GM23338 (cell line): Measurements from ENCODE around the gene ERICH3. TPM values are rescaled to one million over a fixed set of nuclear protein-coding genes. Genes with fewer than 3 reads are reported as not detected.
A peak's percentile ranks its signal among the peaks of the same experiment; 100 is the strongest.
"Not testable (repeated sequence)": the region's sequence is repeated elsewhere in the genome, so short reads cannot be mapped to it uniquely, and the experiment has no call there.

Experiments
- ATAC-seq: fragments of 200-7000 bp; cut with Tn5 transposase; 3 replicates; pipeline ENCODE4 v1.9.1; 2020
- DNase-seq: peaks from one replicate; pipeline ENCODE4 v3.0.0-alpha.2; 2015; ENCODE audit warnings: low spot score
- H2AFZ ChIP-seq: fragments of 200-600 bp; sonication (generic); 2 replicates; pipeline ENCODE4 v1.8.0; 2016; ENCODE audit warnings: antibody characterized with exemption, mild to moderate bottlenecking, moderate library complexity
- H3F3A ChIP-seq: fragments of 200-600 bp; sonication (generic); replicated peaks from 2 replicates; pipeline ENCODE4 v1.8.0; 2017; ENCODE audit warnings: antibody characterized with exemption, mixed run types, low read depth
- H3K27ac ChIP-seq: fragments of 200-600 bp; sonication (generic); 2 replicates; pipeline ENCODE4 v1.6.1; 2016; ENCODE audit warnings: low read depth
- H3K27me3 ChIP-seq: fragments of 200-600 bp; sonication (generic); 2 replicates; pipeline ENCODE4 v1.8.0; 2016; ENCODE audit warnings: mild to moderate bottlenecking, mixed run types, moderate library complexity; ENCODE audit not compliant: insufficient read depth
- H3K36me3 ChIP-seq: fragments of 200-600 bp; sonication (generic); 2 replicates; pipeline ENCODE4 v1.8.0; 2016; ENCODE audit warnings: mild to moderate bottlenecking; ENCODE audit not compliant: insufficient read depth
- H3K4me1 ChIP-seq: fragments of 200-600 bp; sonication (generic); 2 replicates; pipeline ENCODE4 v1.8.0; 2016; ENCODE audit warnings: mild to moderate bottlenecking, moderate library complexity; ENCODE audit not compliant: insufficient read depth
- H3K4me2 ChIP-seq: fragments of 200-600 bp; sonication (generic); 2 replicates; pipeline ENCODE4 v1.7.1; 2017; ENCODE audit warnings: mixed run types
- H3K4me3 ChIP-seq: fragments of 200-600 bp; sonication (generic); 2 replicates; pipeline ENCODE4 v1.6.1; 2016; ENCODE audit warnings: mixed run types
- H3K79me2 ChIP-seq: fragments of 200-600 bp; sonication (generic); replicated peaks from 2 replicates; pipeline ENCODE4 v1.8.0; 2017; ENCODE audit warnings: mild to moderate bottlenecking; ENCODE audit not compliant: insufficient read depth
- H3K9me2 ChIP-seq: fragments of 200-600 bp; sonication (generic); 2 replicates; pipeline ENCODE4 v1.8.0; 2017; ENCODE audit not compliant: insufficient read depth
- H4K20me1 ChIP-seq: fragments of 200-600 bp; sonication (generic); replicated peaks from 2 replicates; pipeline ENCODE4 v1.8.0; 2017; ENCODE audit warnings: mild to moderate bottlenecking; ENCODE audit not compliant: insufficient read depth
- H3K27ac Mint-ChIP-seq: 2 replicates; pipeline ENCODE4 v1.8.0; 2020; ENCODE audit warnings: inconsistent platforms, mild to moderate bottlenecking, moderate library complexity, mixed read lengths
- H3K27me3 Mint-ChIP-seq: 3 replicates; pipeline ENCODE4 v1.8.0; 2022; ENCODE audit warnings: low read depth, mild to moderate bottlenecking, moderate library complexity, mixed read lengths, inconsistent platforms; ENCODE audit not compliant: insufficient read depth, poor library complexity
- H3K36me3 Mint-ChIP-seq: 3 replicates; pipeline ENCODE4 v1.8.0; 2021; ENCODE audit warnings: low read depth, mild to moderate bottlenecking, inconsistent platforms, moderate library complexity, mixed read lengths
- H3K4me1 Mint-ChIP-seq: 3 replicates; pipeline ENCODE4 v1.8.0; 2020; ENCODE audit warnings: mild to moderate bottlenecking, inconsistent platforms, mixed read lengths
- H3K4me3 Mint-ChIP-seq: 3 replicates; pipeline ENCODE4 v1.8.0; 2021; ENCODE audit warnings: moderate library complexity, mild to moderate bottlenecking, inconsistent platforms, mixed read lengths
- H3K9me3 Mint-ChIP-seq: 3 replicates; pipeline ENCODE4 v1.8.0; 2020; ENCODE audit warnings: moderate library complexity, mild to moderate bottlenecking, inconsistent platforms, mixed read lengths
- CREB1 ChIP-seq: fragments of 250-450 bp; sonication (Bioruptor Pico); IDR thresholded peaks from 2 replicates; pipeline ENCODE4 v1.5.0; 2020; ENCODE audit warnings: low read depth, mild to moderate bottlenecking, moderate library complexity
- NANOG ChIP-seq: IDR thresholded peaks from 2 replicates; pipeline ENCODE4 v1.6.1; 2016; ENCODE audit warnings: antibody characterized with exemption, borderline replicate concordance
- ZNF331 ChIP-seq: fragments of 250-450 bp; sonication (Bioruptor Pico); IDR thresholded peaks from 2 replicates; pipeline ENCODE4 v1.5.0; 2020; ENCODE audit warnings: low read depth, mild to moderate bottlenecking, moderate library complexity
- polyA plus RNA-seq: library from polyadenylated mRNA; unstranded; fragments of >200 nt; fragmentation: Nextera tagmentation; extraction: Ambion mirVana; gene quantifications from 2 replicates; pipeline ENCODE4 v1.2.1, GENCODE V29; 2016
- total RNA-seq: library from RNA; depleted of rRNA; stranded (reverse); fragments of >200 nt; shearing (Covaris generic); gene quantifications from 2 replicates; pipeline ENCODE4 v1.2.3, GENCODE V29; 2014
- TF ChIP-seq, protein P1 (sequence below): IDR thresholded peaks from 2 replicates; pipeline ENCODE4 v1.6.1; 2016; ENCODE audit warnings: antibody characterized with exemption
- TF ChIP-seq, protein P2 (sequence below): IDR thresholded peaks from one replicate; pipeline ENCODE4 v1.6.1; 2018; ENCODE audit warnings: antibody characterized with exemption; ENCODE audit not compliant: unreplicated experiment

The ERICH3 gene
- total and polyA plus RNA-seq, 2 experiments from 2014 or later: not detected

DNA sequence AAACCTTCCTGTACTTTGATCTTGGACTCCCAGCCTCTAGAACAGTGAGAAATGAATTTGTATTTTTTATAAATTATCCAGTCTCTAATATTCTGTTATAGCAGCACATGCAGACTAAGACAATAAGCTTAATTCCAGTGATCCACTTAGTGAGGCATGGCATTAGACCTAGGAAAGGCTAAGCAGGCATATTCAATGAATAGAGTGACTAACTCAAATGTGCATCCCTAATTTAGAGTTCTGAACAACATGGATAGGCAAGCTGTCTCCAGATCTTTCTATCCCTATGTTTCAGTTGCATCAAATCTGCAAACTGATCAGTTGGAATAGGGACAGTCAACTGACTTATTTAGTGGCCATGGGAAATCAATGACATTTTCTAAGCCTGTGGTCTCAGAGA, 4.3 kb upstream of the ERICH3 start (continued):
- TF ChIP-seq, protein P1, sequence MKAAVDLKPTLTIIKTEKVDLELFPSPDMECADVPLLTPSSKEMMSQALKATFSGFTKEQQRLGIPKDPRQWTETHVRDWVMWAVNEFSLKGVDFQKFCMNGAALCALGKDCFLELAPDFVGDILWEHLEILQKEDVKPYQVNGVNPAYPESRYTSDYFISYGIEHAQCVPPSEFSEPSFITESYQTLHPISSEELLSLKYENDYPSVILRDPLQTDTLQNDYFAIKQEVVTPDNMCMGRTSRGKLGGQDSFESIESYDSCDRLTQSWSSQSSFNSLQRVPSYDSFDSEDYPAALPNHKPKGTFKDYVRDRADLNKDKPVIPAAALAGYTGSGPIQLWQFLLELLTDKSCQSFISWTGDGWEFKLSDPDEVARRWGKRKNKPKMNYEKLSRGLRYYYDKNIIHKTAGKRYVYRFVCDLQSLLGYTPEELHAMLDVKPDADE: no peak
- no peak for TF ChIP-seq CREB1 (CRISPR knock-in tag)
- TF ChIP-seq, protein P2, sequence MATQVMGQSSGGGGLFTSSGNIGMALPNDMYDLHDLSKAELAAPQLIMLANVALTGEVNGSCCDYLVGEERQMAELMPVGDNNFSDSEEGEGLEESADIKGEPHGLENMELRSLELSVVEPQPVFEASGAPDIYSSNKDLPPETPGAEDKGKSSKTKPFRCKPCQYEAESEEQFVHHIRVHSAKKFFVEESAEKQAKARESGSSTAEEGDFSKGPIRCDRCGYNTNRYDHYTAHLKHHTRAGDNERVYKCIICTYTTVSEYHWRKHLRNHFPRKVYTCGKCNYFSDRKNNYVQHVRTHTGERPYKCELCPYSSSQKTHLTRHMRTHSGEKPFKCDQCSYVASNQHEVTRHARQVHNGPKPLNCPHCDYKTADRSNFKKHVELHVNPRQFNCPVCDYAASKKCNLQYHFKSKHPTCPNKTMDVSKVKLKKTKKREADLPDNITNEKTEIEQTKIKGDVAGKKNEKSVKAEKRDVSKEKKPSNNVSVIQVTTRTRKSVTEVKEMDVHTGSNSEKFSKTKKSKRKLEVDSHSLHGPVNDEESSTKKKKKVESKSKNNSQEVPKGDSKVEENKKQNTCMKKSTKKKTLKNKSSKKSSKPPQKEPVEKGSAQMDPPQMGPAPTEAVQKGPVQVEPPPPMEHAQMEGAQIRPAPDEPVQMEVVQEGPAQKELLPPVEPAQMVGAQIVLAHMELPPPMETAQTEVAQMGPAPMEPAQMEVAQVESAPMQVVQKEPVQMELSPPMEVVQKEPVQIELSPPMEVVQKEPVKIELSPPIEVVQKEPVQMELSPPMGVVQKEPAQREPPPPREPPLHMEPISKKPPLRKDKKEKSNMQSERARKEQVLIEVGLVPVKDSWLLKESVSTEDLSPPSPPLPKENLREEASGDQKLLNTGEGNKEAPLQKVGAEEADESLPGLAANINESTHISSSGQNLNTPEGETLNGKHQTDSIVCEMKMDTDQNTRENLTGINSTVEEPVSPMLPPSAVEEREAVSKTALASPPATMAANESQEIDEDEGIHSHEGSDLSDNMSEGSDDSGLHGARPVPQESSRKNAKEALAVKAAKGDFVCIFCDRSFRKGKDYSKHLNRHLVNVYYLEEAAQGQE: no peak
- TF ChIP-seq ZNF331 (CRISPR knock-in tag): no peak

DNA sequence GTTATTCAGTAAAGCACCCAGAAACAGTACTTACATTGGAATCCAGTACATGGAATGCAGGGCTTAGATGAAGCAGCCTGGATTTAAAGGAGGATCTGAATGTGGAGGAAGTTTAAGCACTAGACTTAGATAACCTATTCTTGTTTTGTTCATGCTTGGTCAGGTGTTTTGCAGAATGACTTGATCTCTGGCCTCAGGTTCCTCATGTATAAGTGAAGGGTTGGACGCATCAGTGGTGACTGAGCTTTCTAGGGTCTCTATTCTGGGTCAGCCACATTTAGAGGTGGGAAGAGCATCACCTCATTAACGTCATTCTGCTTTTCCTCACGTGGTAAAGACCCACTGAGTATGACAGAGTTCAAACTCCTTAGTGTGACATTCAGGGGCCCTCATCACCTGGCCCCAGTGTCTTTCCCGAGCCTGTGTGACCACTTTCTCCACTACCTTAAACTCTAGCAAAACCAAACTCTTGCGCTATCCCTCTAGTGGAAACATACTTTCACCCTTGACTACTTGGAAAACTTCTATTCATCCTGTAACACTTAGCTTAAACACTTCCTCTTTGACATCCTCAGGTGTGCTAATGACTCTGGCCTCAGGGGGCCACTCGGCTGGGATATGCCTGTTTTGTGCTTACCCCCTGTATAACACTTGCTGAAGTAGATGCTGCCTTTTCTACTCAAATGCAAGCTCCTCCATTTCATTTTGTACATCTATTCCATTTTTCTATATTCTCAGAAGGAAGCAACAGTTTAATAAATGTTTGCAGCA, 871 bp upstream of the ERICH3 start:
- Histone ChIP-seq H3F3A (no peaks in the 10 kb centered on the region), H3K9me2 (no peaks in the 10 kb centered on the region), H3K4me2 (peak overlapping the region; percentile 90), H3K4me1 (peaks cover 20% of the 10 kb centered on the region), H3K27me3 (peaks cover 41% of the 10 kb centered on the region), H4K20me1 (no peaks in the 10 kb centered on the region), H3K27ac (no peak overlapping the region), H3K36me3 (no peaks in the 10 kb centered on the region), H3K4me3 (peak overlapping the region; percentile 71), H3K79me2 (no peaks in the 10 kb centered on the region), H2AFZ (no peak overlapping the region)
- ATAC-seq (peak; percentile 86), DNase-seq (peak; percentile 71)
- peaks cover 7% of the 10 kb centered on the region for H3K36me3 Mint-ChIP-seq
- TF ChIP-seq, protein P2: no peak
- peak; percentile 65; the same call in 1 of the 2 replicates for TF ChIP-seq NANOG
- H3K27me3 Mint-ChIP-seq: peaks cover 15% of the 10 kb centered on the region
- peak overlapping the region; percentile 75 for H3K4me3 Mint-ChIP-seq
- peaks cover 17% of the 10 kb centered on the region for H3K4me1 Mint-ChIP-seq
- H3K27ac Mint-ChIP-seq: no peak overlapping the region
- H3K9me3 Mint-ChIP-seq: peaks cover 12% of the 10 kb centered on the region

DNA sequence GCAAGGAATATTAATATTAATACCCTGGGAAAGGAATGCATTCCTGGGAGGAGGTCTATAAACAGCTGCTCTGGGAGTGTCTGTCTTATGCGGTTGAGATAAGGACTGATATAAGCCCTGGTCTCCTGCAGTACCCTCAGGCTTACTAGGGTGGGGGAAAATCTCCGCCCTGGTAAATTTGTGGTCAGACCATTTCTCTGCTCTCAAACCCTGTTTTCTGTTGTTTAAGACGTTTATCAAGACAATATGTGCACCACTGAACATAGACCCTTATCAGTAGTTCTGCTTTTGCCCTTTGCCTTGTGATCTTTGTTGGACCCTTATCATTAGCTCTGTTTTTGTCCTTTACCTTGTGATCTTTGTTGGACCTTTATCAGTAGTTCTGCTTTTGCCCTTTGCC, 2.7 kb downstream of the ERICH3 start:
- not testable (repeated sequence) for H3K27ac Mint-ChIP-seq, H4K20me1 ChIP-seq, H3K9me2 ChIP-seq, H3K4me2 ChIP-seq, H3K27ac ChIP-seq, H3K36me3 ChIP-seq, H3K36me3 Mint-ChIP-seq, H3K4me3 Mint-ChIP-seq, H3K79me2 ChIP-seq, DNase-seq, H3F3A ChIP-seq, ATAC-seq, H2AFZ ChIP-seq, H3K4me3 ChIP-seq
- Mint-ChIP-seq H3K4me1 (peaks cover 17% of the 10 kb centered on the region), H3K27me3 (peaks cover 15% of the 10 kb centered on the region), H3K9me3 (peaks cover 13% of the 10 kb centered on the region)
- peaks cover 20% of the 10 kb centered on the region for H3K4me1 ChIP-seq
- peaks cover 40% of the 10 kb centered on the region for H3K27me3 ChIP-seq
